Neural cell (in vitro differentiated cells): ENCODE data around the gene NFIA.

ENCODE experiments used
- EZH2 ChIP-seq: fragments of 200-600, 300-800 bp; shearing (Covaris generic), sonication (generic); IDR thresholded peaks from 2 replicates; pipeline ENCODE4 v1.6.1; 2014; ENCODE audit warnings: antibody characterized with exemption, low read length, borderline replicate concordance, mild to moderate bottlenecking; ENCODE audit not compliant: insufficient read depth, poor library complexity, severe bottlenecking
- RAD21 ChIP-seq: fragments of 450-650 bp; conservative IDR thresholded peaks from 2 replicates; pipeline ENCODE4 v1.6.1; 2014; ENCODE audit warnings: antibody characterized with exemption, mild to moderate bottlenecking, moderate library complexity
- REST ChIP-seq: IDR thresholded peaks from 2 replicates; pipeline ENCODE4 v1.6.1; 2012; ENCODE audit warnings: borderline replicate concordance
- TF ChIP-seq, protein P1 (sequence below): fragments of 450-650 bp; IDR thresholded peaks from 2 replicates; pipeline ENCODE4 v1.5.1; 2014; ENCODE audit warnings: antibody characterized with exemption, mild to moderate bottlenecking, moderate library complexity; ENCODE audit not compliant: poor library complexity, severe bottlenecking

GRCh38 chr1:61053226-61053711 lies 29.1 kb upstream of the NFIA start:
- TF ChIP-seq RAD21 = no peak
- TF ChIP-seq REST = no peak
- TF ChIP-seq, protein P1, sequence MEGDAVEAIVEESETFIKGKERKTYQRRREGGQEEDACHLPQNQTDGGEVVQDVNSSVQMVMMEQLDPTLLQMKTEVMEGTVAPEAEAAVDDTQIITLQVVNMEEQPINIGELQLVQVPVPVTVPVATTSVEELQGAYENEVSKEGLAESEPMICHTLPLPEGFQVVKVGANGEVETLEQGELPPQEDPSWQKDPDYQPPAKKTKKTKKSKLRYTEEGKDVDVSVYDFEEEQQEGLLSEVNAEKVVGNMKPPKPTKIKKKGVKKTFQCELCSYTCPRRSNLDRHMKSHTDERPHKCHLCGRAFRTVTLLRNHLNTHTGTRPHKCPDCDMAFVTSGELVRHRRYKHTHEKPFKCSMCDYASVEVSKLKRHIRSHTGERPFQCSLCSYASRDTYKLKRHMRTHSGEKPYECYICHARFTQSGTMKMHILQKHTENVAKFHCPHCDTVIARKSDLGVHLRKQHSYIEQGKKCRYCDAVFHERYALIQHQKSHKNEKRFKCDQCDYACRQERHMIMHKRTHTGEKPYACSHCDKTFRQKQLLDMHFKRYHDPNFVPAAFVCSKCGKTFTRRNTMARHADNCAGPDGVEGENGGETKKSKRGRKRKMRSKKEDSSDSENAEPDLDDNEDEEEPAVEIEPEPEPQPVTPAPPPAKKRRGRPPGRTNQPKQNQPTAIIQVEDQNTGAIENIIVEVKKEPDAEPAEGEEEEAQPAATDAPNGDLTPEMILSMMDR = no peak
- TF ChIP-seq EZH2 = no peak
